ENCODE results near the gene OSTN. TPM values are rescaled to one million over a fixed set of nuclear protein-coding genes. Genes with fewer than 3 reads are reported as not detected.
"Not testable (repeated sequence)": the region's sequence is repeated elsewhere in the genome, so short reads cannot be mapped to it uniquely, and the experiment has no call there.

Gene OSTN
- total RNA-seq, result not detected

GRCh38 chr3:191198932-191199331, at the start of gene OSTN:
OSTN (plus strand) TSS chr3:191199241; CDS start chr3:191212533, 13,292 bp downstream.
- ChIA-PET POLR2A (no interaction called here), CTCF (no interaction called here)

GRCh38 chr3:191151653-191152052, 47.4 kb upstream of the OSTN start:
- ChIA-PET CTCF (no interaction called here), POLR2A (no interaction called here)

GRCh38 chr3:191154827-191155226, 44.2 kb upstream of the OSTN start:
- POLR2A ChIA-PET, result no interaction called here
- CTCF ChIA-PET, result interaction anchor here (0.6 kb wide), 1 partner anchor 1329 kb away, joined by 3 read pairs; no protein-coding TSS in a partner anchor

GRCh38 chr3:191158247-191158646, 40.8 kb upstream of the OSTN start:
- CTCF ChIA-PET, result no interaction called here
- POLR2A ChIA-PET, result no interaction called here

GRCh38 chr3:191158815-191159214, 40.2 kb upstream of the OSTN start:
- CTCF ChIA-PET, result no interaction called here
- POLR2A ChIA-PET, result no interaction called here

GRCh38 chr3:191165802-191166201, 33.2 kb upstream of the OSTN start:
- ChIA-PET CTCF (no interaction called here), POLR2A (no interaction called here)

- CTCF ChIA-PET, result no interaction called here
- POLR2A ChIA-PET, result no interaction called here
These were observed 32.7 kb upstream of the OSTN start for GRCh38 chr3:191166368-191166767.

GRCh38 chr3:191169566-191169965, 29.5 kb upstream of the OSTN start:
- ChIA-PET POLR2A (no interaction called here), CTCF (no interaction called here)

GRCh38 chr3:191170097-191170496, 28.9 kb upstream of the OSTN start:
- ChIA-PET POLR2A (no interaction called here), CTCF (no interaction called here)

- ChIA-PET CTCF (no interaction called here), POLR2A (no interaction called here)
These were observed 23.9 kb upstream of the OSTN start for GRCh38 chr3:191175102-191175501.

- POLR2A ChIA-PET, result no interaction called here
These were observed 22.8 kb upstream of the OSTN start for GRCh38 chr3:191176038-191176785.

GRCh38 chr3:191185382-191185781, 13.7 kb upstream of the OSTN start:
- CTCF ChIA-PET, POLR2A ChIA-PET: not testable (repeated sequence)

More at GRCh38 chr3:191176038-191176785, 22.8 kb upstream of the OSTN start:
- CTCF ChIA-PET, result no interaction called here

GRCh38 chr3:191188246-191188645, 10.8 kb upstream of the OSTN start:
- POLR2A ChIA-PET, CTCF ChIA-PET: not testable (repeated sequence)

- POLR2A ChIA-PET, CTCF ChIA-PET: not testable (repeated sequence)
These were observed 6.8 kb upstream of the OSTN start for GRCh38 chr3:191192270-191192669.

GRCh38 chr3:191192941-191193340, 6.1 kb upstream of the OSTN start:
- POLR2A ChIA-PET, result no interaction called here
- CTCF ChIA-PET, result no interaction called here

- ChIA-PET POLR2A (no interaction called here), CTCF (no interaction called here)
These were observed 1.2 kb upstream of the OSTN start for GRCh38 chr3:191197761-191198306.

GRCh38 chr3:191198480-191198879, 561 bp upstream of the OSTN start:
- CTCF ChIA-PET, result no interaction called here

GRCh38 chr3:191210032-191210431, 11.0 kb downstream of the OSTN start:
- ChIA-PET CTCF (interaction anchor here (0.5 kb wide), 1 partner anchor 1252 kb away, joined by 6 read pairs; no protein-coding TSS in a partner anchor), POLR2A (no interaction called here)

More at GRCh38 chr3:191198480-191198879, 561 bp upstream of the OSTN start:
- POLR2A ChIA-PET, result no interaction called here

- ChIA-PET POLR2A (no interaction called here), CTCF (no interaction called here)
These were observed 17.5 kb downstream of the OSTN start for GRCh38 chr3:191216510-191216909.

GRCh38 chr3:191217301-191217700, 18.3 kb downstream of the OSTN start:
- ChIA-PET POLR2A (no interaction called here), CTCF (no interaction called here)

- ChIA-PET POLR2A (no interaction called here), CTCF (no interaction called here)
These were observed 21.9 kb downstream of the OSTN start for GRCh38 chr3:191220908-191221307.

- ChIA-PET POLR2A (no interaction called here), CTCF (no interaction called here)
These were observed 22.6 kb downstream of the OSTN start for GRCh38 chr3:191221638-191222037.
